ENCODE measurements around the gene DPM3. TPM values are rescaled to one million over a fixed set of nuclear protein-coding genes. Genes with fewer than 3 reads are reported as not detected.

The DPM3 gene
- total RNA-seq, 3 donors from 2014 or later = 28.2 to 39.2 (median 33.0) TPM

- Mint-ChIP-seq H3K27me3 (ENCODE audit: low read depth) (peaks cover 4% of the 10 kb centered on the region), H3K36me3 (ENCODE audit: insufficient read depth) (no peaks in the 10 kb centered on the region), H3K9me3 (no peaks in the 10 kb centered on the region), H3K4me1 (ENCODE audit: low read depth) (no peaks in the 10 kb centered on the region), H3K4me3 (no peak overlapping the region)
- ATAC-seq (no peak), DNase-seq (no peak)
Measured at GRCh38 chr1:155116113-155116764, 24.1 kb downstream of the DPM3 start.

DNA sequence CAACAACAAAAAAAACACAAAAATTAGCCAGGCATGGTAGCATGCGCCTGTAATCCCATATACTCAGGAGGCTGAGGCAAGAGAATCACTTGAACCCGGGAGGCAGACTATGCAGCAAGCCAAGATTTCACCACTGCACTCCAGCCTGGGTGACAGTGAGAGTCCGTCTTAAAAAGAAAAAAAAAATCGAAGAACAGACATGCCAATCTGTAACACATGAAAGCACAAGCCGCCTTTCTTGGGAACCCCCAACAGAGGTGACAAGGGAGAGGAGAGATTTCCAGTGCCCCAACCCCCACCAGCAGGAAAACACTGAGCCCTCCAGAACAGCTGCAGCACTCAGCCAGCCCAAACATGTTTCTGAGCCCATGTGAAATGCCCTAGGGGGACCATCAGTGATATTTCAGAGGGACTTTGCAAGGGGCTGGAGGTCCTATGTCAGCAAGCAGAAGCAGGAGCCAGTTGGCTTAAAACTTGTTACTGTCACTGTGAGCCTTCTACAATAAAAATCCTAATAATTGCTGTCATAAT lies 26.8 kb downstream of the DPM3 start:
- Mint-ChIP-seq H3K4me3 (no peak overlapping the region), H3K4me1 (ENCODE audit: low read depth) (no peaks in the 10 kb centered on the region), H3K27me3 (ENCODE audit: low read depth) (peaks cover 2% of the 10 kb centered on the region), H3K9me3 (no peaks in the 10 kb centered on the region), H3K36me3 (ENCODE audit: insufficient read depth) (no peaks in the 10 kb centered on the region)
- no peak for ATAC-seq
- DNase-seq = no peak

- Mint-ChIP-seq H3K27me3 (ENCODE audit: low read depth) (no peaks in the 10 kb centered on the region), H3K4me1 (ENCODE audit: low read depth) (no peaks in the 10 kb centered on the region), H3K4me3 (no peak overlapping the region), H3K9me3 (no peaks in the 10 kb centered on the region), H3K36me3 (ENCODE audit: insufficient read depth) (no peaks in the 10 kb centered on the region)
- DNase-seq = no peak
- ATAC-seq = no peak
Measured at GRCh38 chr1:155110826-155111225, 29.5 kb downstream of the DPM3 start.

DNA sequence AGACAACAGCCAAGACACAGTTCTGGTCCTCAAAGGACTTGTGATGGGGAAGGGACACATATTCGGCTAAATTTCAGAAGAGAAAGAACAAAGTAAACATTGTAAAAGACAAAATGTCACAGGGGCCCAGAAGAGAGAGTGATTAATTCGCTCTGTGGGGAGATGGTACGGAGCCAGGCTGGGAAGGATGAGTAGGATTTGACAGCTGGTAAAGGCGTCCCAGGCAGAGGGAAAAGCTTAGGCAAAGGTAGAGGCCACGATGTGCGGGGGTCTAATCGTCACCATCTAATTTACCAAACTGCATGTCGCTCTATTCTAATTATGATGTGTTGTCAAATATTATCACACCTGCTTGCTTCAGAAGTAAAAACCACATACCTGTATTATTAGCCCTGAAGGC lies 29.9 kb downstream of the DPM3 start:
- ATAC-seq (no peak), DNase-seq (no peak)
- Mint-ChIP-seq H3K4me3 (no peak overlapping the region), H3K9me3 (no peaks in the 10 kb centered on the region), H3K4me1 (ENCODE audit: low read depth) (no peaks in the 10 kb centered on the region), H3K36me3 (ENCODE audit: insufficient read depth) (no peaks in the 10 kb centered on the region), H3K27me3 (ENCODE audit: low read depth) (no peaks in the 10 kb centered on the region)

DNA sequence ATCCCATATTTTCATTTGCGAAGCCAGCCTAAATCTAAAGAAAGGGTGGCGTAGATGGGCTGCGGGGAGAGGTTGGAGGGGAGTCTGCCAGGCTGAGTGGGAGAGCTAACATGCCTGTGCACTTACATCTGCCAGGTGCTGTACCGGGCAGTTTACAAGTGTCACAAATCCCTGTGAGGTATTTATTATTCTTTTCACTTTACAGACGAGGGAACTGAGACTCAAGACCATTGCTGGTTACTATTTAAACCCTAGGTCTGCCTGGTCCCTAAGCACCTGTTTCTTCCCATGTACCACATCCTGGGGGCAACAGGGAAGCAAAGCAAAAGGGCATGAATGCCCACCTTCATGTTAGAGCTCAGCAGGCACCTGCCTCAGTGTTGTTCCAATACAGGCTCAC lies 32.0 kb downstream of the DPM3 start:
- Mint-ChIP-seq H3K27me3 (ENCODE audit: low read depth) (no peaks in the 10 kb centered on the region), H3K9me3 (no peaks in the 10 kb centered on the region), H3K36me3 (ENCODE audit: insufficient read depth) (no peaks in the 10 kb centered on the region), H3K4me3 (no peak overlapping the region), H3K4me1 (ENCODE audit: low read depth) (no peaks in the 10 kb centered on the region)
- DNase-seq (no peak), ATAC-seq (no peak)

DNA sequence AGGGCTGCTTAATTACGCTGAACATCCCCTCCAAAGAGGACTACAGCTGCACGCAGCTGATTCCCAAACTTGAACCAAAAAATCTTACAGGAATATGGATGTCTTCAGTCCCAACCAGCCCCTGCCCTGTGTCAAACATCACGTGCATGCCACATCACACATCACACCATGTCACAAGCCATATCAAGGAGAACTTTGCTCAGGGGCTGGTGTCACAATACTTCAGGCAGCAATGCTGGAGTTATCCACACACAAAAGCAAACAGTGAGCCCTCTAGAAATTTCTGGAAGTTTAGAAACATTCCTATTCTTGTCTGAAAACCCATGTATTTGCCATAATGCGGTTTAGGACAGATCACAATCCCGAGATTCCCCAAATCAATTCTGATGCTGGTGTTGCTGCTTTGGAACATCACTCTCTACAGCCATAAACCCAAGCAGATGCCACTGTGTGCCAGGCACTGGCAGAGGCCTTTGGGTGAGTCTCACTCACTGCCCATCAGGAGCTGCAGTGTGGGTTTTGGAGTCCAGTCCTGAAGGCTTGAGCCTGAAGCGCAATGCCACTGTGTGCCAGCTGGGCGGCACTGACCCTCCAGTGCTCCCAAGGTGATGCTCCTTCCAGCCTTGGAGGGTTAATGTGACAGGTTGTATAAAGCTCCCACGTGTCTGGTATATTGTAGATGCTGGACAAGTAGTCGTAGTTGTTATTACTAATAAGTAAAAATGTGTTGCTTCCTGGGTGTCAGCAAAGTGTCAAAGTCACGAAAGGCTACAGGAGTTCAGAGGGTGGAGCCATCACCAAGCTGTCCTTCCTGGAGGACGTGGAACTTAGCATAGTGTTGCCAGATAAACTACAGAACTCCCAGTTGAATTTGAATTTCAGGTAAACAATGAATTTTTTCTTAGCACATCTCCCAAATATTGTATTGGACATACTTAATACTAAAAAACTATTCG lies 32.7 kb downstream of the DPM3 start:
- no peaks in the 10 kb centered on the region for H3K36me3 Mint-ChIP-seq (ENCODE audit: insufficient read depth)
- DNase-seq (no peak), ATAC-seq (no peak)
- H3K9me3 Mint-ChIP-seq = no peaks in the 10 kb centered on the region
- H3K27me3 Mint-ChIP-seq (ENCODE audit: low read depth) = no peaks in the 10 kb centered on the region
- no peaks in the 10 kb centered on the region for H3K4me1 Mint-ChIP-seq (ENCODE audit: low read depth)
- H3K4me3 Mint-ChIP-seq = no peak overlapping the region

DNA sequence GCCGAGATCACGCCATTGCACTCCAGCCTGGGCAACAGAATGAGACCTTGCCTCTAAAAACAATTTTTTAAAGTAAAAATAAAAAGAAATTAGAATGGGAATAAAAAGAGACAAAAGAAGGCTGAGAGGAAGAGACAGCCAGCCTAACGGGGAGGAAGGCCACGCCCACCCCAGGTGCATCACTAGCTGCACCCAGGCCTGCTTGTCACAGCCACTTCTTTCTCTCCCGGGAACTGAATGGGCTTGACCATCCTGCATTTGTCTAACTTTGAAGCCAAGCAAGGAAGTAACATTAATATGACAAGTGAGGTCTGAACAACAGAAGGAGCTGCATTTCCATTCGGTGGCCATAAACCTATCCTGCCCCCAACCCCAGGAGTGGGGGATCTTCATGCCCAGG lies 33.5 kb downstream of the DPM3 start:
- no peak overlapping the region for H3K4me3 Mint-ChIP-seq
- H3K36me3 Mint-ChIP-seq (ENCODE audit: insufficient read depth) = no peaks in the 10 kb centered on the region
- no peaks in the 10 kb centered on the region for H3K4me1 Mint-ChIP-seq (ENCODE audit: low read depth)
- H3K9me3 Mint-ChIP-seq = no peaks in the 10 kb centered on the region
- DNase-seq (no peak), ATAC-seq (no peak)
- no peaks in the 10 kb centered on the region for H3K27me3 Mint-ChIP-seq (ENCODE audit: low read depth)

GRCh38 chr1:155105604-155106011 lies 34.7 kb downstream of the DPM3 start:
- Mint-ChIP-seq H3K27me3 (ENCODE audit: low read depth) (no peaks in the 10 kb centered on the region), H3K36me3 (ENCODE audit: insufficient read depth) (no peaks in the 10 kb centered on the region), H3K4me3 (no peak overlapping the region), H3K9me3 (no peaks in the 10 kb centered on the region), H3K4me1 (ENCODE audit: low read depth) (no peaks in the 10 kb centered on the region)
- ATAC-seq (no peak), DNase-seq (no peak)

- H3K4me1 Mint-ChIP-seq (ENCODE audit: low read depth) = no peaks in the 10 kb centered on the region
- no peak for ATAC-seq
- no peaks in the 10 kb centered on the region for H3K27me3 Mint-ChIP-seq (ENCODE audit: low read depth)
- no peak for DNase-seq
- no peaks in the 10 kb centered on the region for H3K36me3 Mint-ChIP-seq (ENCODE audit: insufficient read depth)
- no peak overlapping the region for H3K4me3 Mint-ChIP-seq
- H3K9me3 Mint-ChIP-seq = no peaks in the 10 kb centered on the region
Measured at GRCh38 chr1:155104605-155105534, 35.5 kb downstream of the DPM3 start.

DNA sequence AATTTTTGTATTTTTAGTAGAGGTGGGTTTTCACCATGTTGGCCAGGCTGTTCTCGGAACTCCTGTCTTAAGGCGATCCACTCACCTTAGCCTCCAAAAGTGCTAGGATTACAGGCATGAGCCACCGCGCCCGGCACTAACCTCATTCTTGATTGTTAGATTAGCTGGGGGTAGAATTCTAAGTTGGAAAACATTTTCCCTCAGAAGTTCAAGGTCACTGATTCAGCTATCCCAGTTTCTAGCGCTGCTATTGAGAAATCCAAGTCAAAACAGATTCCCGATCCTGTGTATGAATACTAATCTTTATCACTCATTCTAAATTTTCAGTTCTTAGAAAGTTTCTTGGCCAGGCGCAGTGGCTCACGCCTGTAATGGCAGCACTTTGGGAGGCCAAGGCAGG lies 37.0 kb downstream of the DPM3 start:
- no peak for DNase-seq
- H3K36me3 Mint-ChIP-seq (ENCODE audit: insufficient read depth) = no peaks in the 10 kb centered on the region
- H3K4me1 Mint-ChIP-seq (ENCODE audit: low read depth) = no peaks in the 10 kb centered on the region
- no peaks in the 10 kb centered on the region for H3K27me3 Mint-ChIP-seq (ENCODE audit: low read depth)
- H3K4me3 Mint-ChIP-seq = no peak overlapping the region
- no peaks in the 10 kb centered on the region for H3K9me3 Mint-ChIP-seq
- ATAC-seq = no peak

GRCh38 chr1:155099331-155099730 lies 41.0 kb downstream of the DPM3 start:
- H3K9me3 Mint-ChIP-seq = no peaks in the 10 kb centered on the region

DNA sequence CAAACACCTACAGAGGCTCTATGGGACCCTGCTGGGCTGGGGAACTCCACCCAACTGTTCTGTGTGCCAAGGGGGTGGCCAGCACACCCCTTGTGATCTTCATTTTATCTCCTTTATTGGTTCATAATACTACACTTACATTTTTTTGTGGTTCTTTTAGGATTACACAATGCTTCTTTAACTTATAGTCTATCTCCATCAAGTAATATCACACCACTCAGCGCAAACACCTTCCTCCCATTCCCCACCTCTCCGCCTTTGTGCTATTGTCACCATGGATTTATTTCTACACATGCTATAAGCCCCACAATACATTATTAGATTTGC lies 45.7 kb downstream of the DPM3 start:
- H3K9me3 Mint-ChIP-seq = no peaks in the 10 kb centered on the region
- peaks cover 4% of the 10 kb centered on the region for H3K27me3 Mint-ChIP-seq (ENCODE audit: low read depth)
- DNase-seq (no peak), ATAC-seq (no peak)
- no peak overlapping the region for H3K4me3 Mint-ChIP-seq
- no peaks in the 10 kb centered on the region for H3K36me3 Mint-ChIP-seq (ENCODE audit: insufficient read depth)
- peaks cover 5% of the 10 kb centered on the region for H3K4me1 Mint-ChIP-seq (ENCODE audit: low read depth)

More at GRCh38 chr1:155099331-155099730, 41.0 kb downstream of the DPM3 start:
- ATAC-seq = no peak
- Mint-ChIP-seq H3K36me3 (ENCODE audit: insufficient read depth) (no peaks in the 10 kb centered on the region), H3K4me3 (no peak overlapping the region), H3K4me1 (ENCODE audit: low read depth) (no peaks in the 10 kb centered on the region), H3K27me3 (ENCODE audit: low read depth) (peaks cover 4% of the 10 kb centered on the region)
- no peak for DNase-seq

- Mint-ChIP-seq H3K36me3 (ENCODE audit: insufficient read depth) (no peaks in the 10 kb centered on the region), H3K9me3 (no peaks in the 10 kb centered on the region), H3K27me3 (ENCODE audit: low read depth) (peaks cover 4% of the 10 kb centered on the region), H3K4me1 (ENCODE audit: low read depth) (peaks cover 5% of the 10 kb centered on the region), H3K4me3 (no peak overlapping the region)
- DNase-seq (no peak), ATAC-seq (no peak)
Measured at GRCh38 chr1:155093911-155094621, 46.3 kb downstream of the DPM3 start.

DNA sequence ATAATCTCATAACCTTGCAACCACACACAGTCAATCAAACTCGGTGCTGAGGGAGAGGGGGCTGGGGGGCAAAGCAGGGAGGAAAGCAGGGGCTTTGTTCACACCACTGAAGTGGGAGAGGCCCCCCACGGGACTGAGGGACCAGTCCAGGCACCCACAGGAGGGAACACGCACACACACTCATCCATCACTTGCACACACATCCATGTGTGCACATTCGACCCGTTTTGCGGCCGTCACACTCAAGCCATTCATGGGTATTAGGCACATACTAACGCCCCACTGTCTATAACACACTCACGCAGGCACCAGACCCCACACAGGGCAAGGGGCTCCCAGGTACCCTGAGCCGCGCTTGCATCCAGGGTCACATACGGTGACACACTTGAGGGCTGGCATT lies 47.7 kb downstream of the DPM3 start:
- Mint-ChIP-seq H3K4me1 (ENCODE audit: low read depth) (peaks cover 5% of the 10 kb centered on the region), H3K27me3 (ENCODE audit: low read depth) (peaks cover 4% of the 10 kb centered on the region), H3K9me3 (no peaks in the 10 kb centered on the region), H3K4me3 (no peak overlapping the region), H3K36me3 (ENCODE audit: insufficient read depth) (no peaks in the 10 kb centered on the region)
- ATAC-seq (no peak), DNase-seq (no peak)
